ENCODE measurements around the gene FAM240A. TPM values are rescaled to one million over a fixed set of nuclear protein-coding genes. Genes with fewer than 3 reads are reported as not detected.

Gene FAM240A
- total RNA-seq, 2 experiments from 2014 or later = not detected

- ChIA-PET POLR2A (no interaction called here), CTCF (no interaction called here)
- Histone ChIP-seq H3K36me3 (ENCODE audit: insufficient read depth, low read length) (no peaks in the 10 kb centered on the region), H3K27me3 (ENCODE audit: control insufficient read depth in 1 of 2, insufficient read depth in 2 of 2, low read length in 2 of 2) (no peaks in the 10 kb centered on the region), H3K27ac (ENCODE audit: low read depth in 1 of 2, low read length in 2 of 2) (no peak overlapping the region), H3K4me1 (ENCODE audit: insufficient read depth, low read length) (no peaks in the 10 kb centered on the region), H3K9me3 (ENCODE audit: control insufficient read depth in 1 of 2, insufficient read depth in 1 of 2, low read length in 2 of 2) (no peaks in the 10 kb centered on the region), H3K4me3 (ENCODE audit: low read length) (no peak overlapping the region)
- Mint-ChIP-seq H3K36me3 (ENCODE audit: low read depth) (peaks cover 14% of the 10 kb centered on the region), H3K27ac (no peak overlapping the region), H3K9me3 (no peaks in the 10 kb centered on the region), H3K4me1 (ENCODE audit: low read depth) (no peaks in the 10 kb centered on the region), H3K27me3 (no peaks in the 10 kb centered on the region), H3K4me3 (no peak overlapping the region)
- intact Hi-C loops (cut with DNase I, micrococcal nuclease) = no loop called here
- ATAC-seq (ENCODE audit: poor library complexity) = no peak
- DNase-seq = peak in 2 of 14 experiments; percentile 3 to 22
- TF ChIP-seq CTCF (IDR thresholded peaks at IDR 0.05) = no peak
Measured at GRCh38 chr3:46667657-46668056, 55.3 kb downstream of the FAM240A start.

GRCh38 chr3:46668116-46668515 lies 55.8 kb downstream of the FAM240A start:
- peak in 2 of 14 experiments; percentile 5 to 14 for DNase-seq
- Histone ChIP-seq H3K4me1 (ENCODE audit: insufficient read depth, low read length) (no peaks in the 10 kb centered on the region), H3K27ac (ENCODE audit: low read depth in 1 of 2, low read length in 2 of 2) (no peak overlapping the region), H3K9me3 (ENCODE audit: control insufficient read depth in 1 of 2, insufficient read depth in 1 of 2, low read length in 2 of 2) (no peaks in the 10 kb centered on the region), H3K36me3 (ENCODE audit: insufficient read depth, low read length) (peaks cover under 1% of the 10 kb centered on the region), H3K27me3 (ENCODE audit: control insufficient read depth in 1 of 2, insufficient read depth in 2 of 2, low read length in 2 of 2) (no peaks in the 10 kb centered on the region), H3K4me3 (ENCODE audit: low read length) (no peak overlapping the region)
- no peak for TF ChIP-seq CTCF (IDR thresholded peaks at IDR 0.05)
- Mint-ChIP-seq H3K4me1 (ENCODE audit: low read depth) (no peaks in the 10 kb centered on the region), H3K27me3 (no peaks in the 10 kb centered on the region), H3K36me3 (ENCODE audit: low read depth) (peaks cover 14% of the 10 kb centered on the region), H3K9me3 (no peaks in the 10 kb centered on the region), H3K4me3 (no peak overlapping the region), H3K27ac (no peak overlapping the region)
- CTCF ChIA-PET = no interaction called here
- intact Hi-C loops (cut with DNase I, micrococcal nuclease) = no loop called here
- ATAC-seq (ENCODE audit: poor library complexity) = no peak
- POLR2A ChIA-PET = no interaction called here

GRCh38 chr3:46668591-46668990 lies 56.3 kb downstream of the FAM240A start:
- Histone ChIP-seq H3K27me3 (ENCODE audit: control insufficient read depth in 1 of 2, insufficient read depth in 2 of 2, low read length in 2 of 2) (no peaks in the 10 kb centered on the region), H3K27ac (ENCODE audit: low read depth in 1 of 2, low read length in 2 of 2) (no peak overlapping the region), H3K4me1 (ENCODE audit: insufficient read depth, low read length) (no peaks in the 10 kb centered on the region), H3K36me3 (ENCODE audit: insufficient read depth, low read length) (peaks cover 4% of the 10 kb centered on the region), H3K9me3 (ENCODE audit: control insufficient read depth in 1 of 2, insufficient read depth in 1 of 2, low read length in 2 of 2) (no peaks in the 10 kb centered on the region), H3K4me3 (ENCODE audit: low read length) (no peak overlapping the region)
- POLR2A ChIA-PET = no interaction called here
- intact Hi-C loops (cut with DNase I, micrococcal nuclease) = no loop called here
- Mint-ChIP-seq H3K4me3 (no peak overlapping the region), H3K9me3 (no peaks in the 10 kb centered on the region), H3K36me3 (ENCODE audit: low read depth) (peaks cover 19% of the 10 kb centered on the region), H3K4me1 (ENCODE audit: low read depth) (no peaks in the 10 kb centered on the region), H3K27me3 (no peaks in the 10 kb centered on the region), H3K27ac (no peak overlapping the region)
- DNase-seq = peak in 1 of 14 experiments; percentile 19
- TF ChIP-seq CTCF (IDR thresholded peaks at IDR 0.05) = no peak
- no peak for ATAC-seq (ENCODE audit: poor library complexity)
- CTCF ChIA-PET = no interaction called here
